Measurements from ENCODE around the gene KRT81.
A peak's percentile ranks its signal among the peaks of the same experiment; 100 is the strongest.
"Not testable (repeated sequence)": the region's sequence is repeated elsewhere in the genome, so short reads cannot be mapped to it uniquely, and the experiment has no call there.

KRT81 gene

GRCh38 chr12:52259657-52260243 is 31.6 kb downstream of the KRT81 start:
- peak; percentile 60 for DNase-seq (ENCODE audit: low read depth)
- no peak for TF ChIP-seq MYC (IDR thresholded peaks at IDR 0.05; ENCODE audit: low read depth, low read length)
- TF ChIP-seq MAX (IDR thresholded peaks at IDR 0.05; ENCODE audit: low read depth, low read length), result no peak
- TF ChIP-seq, protein P1, sequence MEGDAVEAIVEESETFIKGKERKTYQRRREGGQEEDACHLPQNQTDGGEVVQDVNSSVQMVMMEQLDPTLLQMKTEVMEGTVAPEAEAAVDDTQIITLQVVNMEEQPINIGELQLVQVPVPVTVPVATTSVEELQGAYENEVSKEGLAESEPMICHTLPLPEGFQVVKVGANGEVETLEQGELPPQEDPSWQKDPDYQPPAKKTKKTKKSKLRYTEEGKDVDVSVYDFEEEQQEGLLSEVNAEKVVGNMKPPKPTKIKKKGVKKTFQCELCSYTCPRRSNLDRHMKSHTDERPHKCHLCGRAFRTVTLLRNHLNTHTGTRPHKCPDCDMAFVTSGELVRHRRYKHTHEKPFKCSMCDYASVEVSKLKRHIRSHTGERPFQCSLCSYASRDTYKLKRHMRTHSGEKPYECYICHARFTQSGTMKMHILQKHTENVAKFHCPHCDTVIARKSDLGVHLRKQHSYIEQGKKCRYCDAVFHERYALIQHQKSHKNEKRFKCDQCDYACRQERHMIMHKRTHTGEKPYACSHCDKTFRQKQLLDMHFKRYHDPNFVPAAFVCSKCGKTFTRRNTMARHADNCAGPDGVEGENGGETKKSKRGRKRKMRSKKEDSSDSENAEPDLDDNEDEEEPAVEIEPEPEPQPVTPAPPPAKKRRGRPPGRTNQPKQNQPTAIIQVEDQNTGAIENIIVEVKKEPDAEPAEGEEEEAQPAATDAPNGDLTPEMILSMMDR (IDR thresholded peaks at IDR 0.05; ENCODE audit: low read depth, low read length), result no peak
- no peak for TF ChIP-seq POLR2A (IDR thresholded peaks at IDR 0.05; ENCODE audit: extremely low read depth, insufficient read length)
- H3K4me3 ChIP-seq (ENCODE audit: low read depth, low read length), result no peak overlapping the region

DNA sequence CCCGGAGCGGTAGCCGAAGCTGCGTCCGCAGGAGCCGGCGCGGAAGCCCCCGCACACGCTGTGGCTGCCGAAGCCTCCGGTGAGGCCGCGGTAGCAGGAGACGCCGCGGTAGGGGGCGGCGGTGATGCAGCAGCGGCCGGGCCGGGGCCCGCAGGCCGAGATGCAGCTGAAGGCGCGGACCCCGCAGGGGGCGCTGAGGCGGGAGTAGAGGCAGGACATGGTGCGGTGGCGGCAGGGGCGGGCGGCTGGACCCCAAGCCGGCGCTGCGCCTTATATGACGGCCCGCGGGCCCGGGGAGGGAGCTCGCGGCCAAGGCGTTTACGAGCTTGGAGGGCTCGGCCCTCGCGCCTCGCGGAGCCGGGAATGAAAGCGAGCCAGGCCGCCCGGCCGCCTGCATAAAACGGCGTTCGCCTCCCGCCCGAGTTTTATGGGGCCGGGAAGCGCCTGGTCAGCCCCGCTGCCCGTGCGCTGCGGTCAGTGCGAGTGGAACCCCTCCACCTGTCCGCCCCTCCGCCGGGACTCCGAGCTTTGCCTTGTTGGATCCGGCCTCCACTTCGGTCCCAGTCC is 32.9 kb downstream of the KRT81 start:
- DNase-seq (ENCODE audit: low read depth), result peak; percentile 41
- no peak overlapping the region for H3K4me3 ChIP-seq (ENCODE audit: low read depth, low read length)
- TF ChIP-seq, protein P1 (IDR thresholded peaks at IDR 0.05; ENCODE audit: low read depth, low read length), result peak; percentile 5
- no peak for TF ChIP-seq MAX (IDR thresholded peaks at IDR 0.05; ENCODE audit: low read depth, low read length)

DNA sequence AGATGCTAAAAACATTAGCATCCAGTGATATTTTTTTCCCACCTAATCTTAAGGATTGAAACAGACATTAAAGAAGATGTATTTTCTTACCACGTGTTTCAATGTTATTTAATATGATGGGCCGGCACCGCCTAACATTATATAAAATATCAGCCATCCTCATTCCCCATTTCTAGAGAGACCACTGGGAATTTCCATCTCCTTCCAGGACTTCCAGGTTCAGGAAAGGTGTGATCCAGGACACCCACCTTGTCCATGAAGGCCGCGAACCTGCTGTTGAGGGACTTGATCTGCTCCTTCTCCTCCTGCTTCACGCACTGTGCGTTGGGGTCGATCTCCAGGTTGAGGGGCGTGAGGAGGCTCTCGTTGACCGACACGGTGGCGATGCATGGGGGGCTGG is 33.4 kb downstream of the KRT81 start:
- H3K4me3 ChIP-seq (ENCODE audit: low read depth, low read length); DNase-seq (ENCODE audit: low read depth): not testable (repeated sequence)

DNA sequence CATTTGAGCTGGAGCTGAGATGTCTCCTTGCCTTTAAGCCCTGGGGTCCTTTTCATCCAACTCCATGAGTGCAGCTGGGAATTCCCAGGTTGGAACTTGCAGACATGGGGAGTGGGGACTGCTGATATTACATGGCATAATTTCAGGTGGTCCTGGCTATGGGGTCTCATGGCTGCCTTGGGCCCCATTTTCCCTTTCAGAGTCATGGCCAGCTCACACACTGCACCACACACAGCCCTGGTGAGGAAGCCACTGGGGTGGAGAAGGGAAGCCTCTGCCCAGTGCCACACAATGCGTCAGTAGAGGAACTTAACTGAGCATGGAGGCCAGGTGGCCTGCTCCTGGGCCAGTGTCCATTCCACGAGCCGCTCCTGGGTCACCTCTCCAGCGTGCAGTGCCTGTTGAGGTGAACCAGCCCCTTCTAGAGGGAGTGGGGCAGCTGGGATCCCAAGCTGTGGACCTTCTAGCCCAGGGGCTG is 34.2 kb downstream of the KRT81 start:
- no peak for DNase-seq (ENCODE audit: low read depth)
- no peak for TF ChIP-seq POLR2A (IDR thresholded peaks at IDR 0.05; ENCODE audit: extremely low read depth, insufficient read length)
- no peak overlapping the region for H3K4me3 ChIP-seq (ENCODE audit: low read depth, low read length)

DNA sequence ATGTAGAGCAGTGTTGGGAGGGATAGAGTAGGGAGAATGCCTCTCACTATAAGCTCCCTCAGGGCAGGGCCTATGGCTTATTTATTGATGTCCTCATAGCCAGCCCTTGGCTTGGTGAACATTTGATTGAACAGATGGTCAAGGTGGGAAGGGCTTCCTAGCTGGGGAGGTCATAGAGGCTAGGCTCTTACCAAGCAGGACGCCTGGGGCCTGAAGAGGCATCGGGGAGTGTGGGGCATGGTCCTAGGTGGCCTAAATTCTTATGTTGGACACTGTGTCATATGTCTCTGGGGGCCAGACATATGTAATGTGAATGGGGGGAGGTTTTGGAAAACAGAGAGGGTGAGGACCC is 34.8 kb downstream of the KRT81 start:
- no peak for TF ChIP-seq MAX (IDR thresholded peaks at IDR 0.05; ENCODE audit: low read depth, low read length)
- TF ChIP-seq POLR2A (IDR thresholded peaks at IDR 0.05; ENCODE audit: extremely low read depth, insufficient read length), result no peak
- TF ChIP-seq MYC (IDR thresholded peaks at IDR 0.05; ENCODE audit: low read depth, low read length), result no peak
- TF ChIP-seq, protein P1 (IDR thresholded peaks at IDR 0.05; ENCODE audit: low read depth, low read length), result no peak
- DNase-seq (ENCODE audit: low read depth), result no peak
- no peak overlapping the region for H3K4me3 ChIP-seq (ENCODE audit: low read depth, low read length)

DNA sequence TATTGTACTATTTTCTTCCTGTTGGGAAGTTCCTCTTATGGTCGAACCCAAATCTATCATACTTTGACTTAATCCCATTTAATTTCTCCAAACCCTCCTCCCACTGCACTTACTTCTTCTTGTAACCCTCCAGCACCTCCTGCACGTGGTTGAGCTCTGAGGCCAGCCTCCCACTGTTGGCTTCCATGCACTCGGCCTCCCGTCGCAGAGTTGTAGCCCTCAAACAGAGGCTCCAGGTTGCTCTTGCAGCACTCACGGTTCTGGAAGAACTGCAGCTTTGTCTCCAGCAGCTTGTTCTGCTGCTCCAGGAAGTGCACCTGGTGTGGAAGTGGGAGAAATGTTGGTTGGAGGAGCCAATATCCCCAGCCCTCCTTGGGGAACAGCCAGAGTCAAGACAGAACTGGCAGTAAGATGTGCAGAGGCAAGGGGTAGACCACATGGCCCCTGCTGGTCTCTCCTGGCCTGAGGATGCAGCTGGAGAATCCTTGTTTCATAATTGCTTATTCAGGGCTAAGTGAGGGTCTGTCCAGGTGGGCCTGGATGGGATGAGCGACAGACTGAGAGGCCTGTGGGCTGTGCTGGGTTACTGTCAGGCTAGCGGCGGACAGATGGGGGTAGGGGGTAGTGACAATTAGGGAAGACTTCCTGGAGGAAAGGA is 35.3 kb downstream of the KRT81 start:
- no peak overlapping the region for H3K4me3 ChIP-seq (ENCODE audit: low read depth, low read length)
- no peak for DNase-seq (ENCODE audit: low read depth)
- no peak for TF ChIP-seq POLR2A (IDR thresholded peaks at IDR 0.05; ENCODE audit: extremely low read depth, insufficient read length)
- no peak for TF ChIP-seq MYC (IDR thresholded peaks at IDR 0.05; ENCODE audit: low read depth, low read length)
- TF ChIP-seq, protein P1 (IDR thresholded peaks at IDR 0.05; ENCODE audit: low read depth, low read length), result no peak
- TF ChIP-seq MAX (IDR thresholded peaks at IDR 0.05; ENCODE audit: low read depth, low read length), result no peak

Measured in NB4 (cell line).